Retinal pigment epithelial cell (primary cell): ENCODE measurements around the gene TNFAIP8.

ENCODE experiments used
- DNase-seq: peaks from one replicate; pipeline ENCODE4 v3.0.0-alpha.2; 2010; ENCODE audit warnings: low read depth
- H3K4me3 ChIP-seq: 2 replicates; pipeline ENCODE4 v1.5.1; 2011; ENCODE audit warnings: mild to moderate bottlenecking, low read length, control low read depth, moderate library complexity
- CTCF ChIP-seq: conservative IDR thresholded peaks from 2 replicates; pipeline ENCODE4 v1.5.1; 2011; ENCODE audit warnings: low read depth, low read length, control low read depth, inconsistent platforms

Gene TNFAIP8

GRCh38 chr5:119346394-119346793 lies 9.4 kb upstream of the TNFAIP8 start:
- TF ChIP-seq CTCF, result no peak
- no peak for DNase-seq
- H3K4me3 ChIP-seq, result no peak overlapping the region

- H3K4me3 ChIP-seq, result no peak overlapping the region
- no peak for DNase-seq
Observed at GRCh38 chr5:119347574-119347973, 8.2 kb upstream of the TNFAIP8 start.

GRCh38 chr5:119347991-119348390 lies 7.8 kb upstream of the TNFAIP8 start:
- no peak overlapping the region for H3K4me3 ChIP-seq
- no peak for DNase-seq
- TF ChIP-seq CTCF, result no peak

More at GRCh38 chr5:119347574-119347973, 8.2 kb upstream of the TNFAIP8 start:
- TF ChIP-seq CTCF, result no peak

GRCh38 chr5:119353213-119353612 lies 2.6 kb upstream of the TNFAIP8 start:
- no peak for DNase-seq
- no peak overlapping the region for H3K4me3 ChIP-seq
- no peak for TF ChIP-seq CTCF

- DNase-seq, result no peak
Observed at GRCh38 chr5:119353686-119354366, 2.0 kb upstream of the TNFAIP8 start.

GRCh38 chr5:119354537-119355243 lies 1.1 kb upstream of the TNFAIP8 start:
- no peak for TF ChIP-seq CTCF
- no peak for DNase-seq
- no peak overlapping the region for H3K4me3 ChIP-seq

More at GRCh38 chr5:119353686-119354366, 2.0 kb upstream of the TNFAIP8 start:
- TF ChIP-seq CTCF, result no peak
- no peak overlapping the region for H3K4me3 ChIP-seq

- H3K4me3 ChIP-seq, result peak overlapping the region; percentile 68
- no peak for DNase-seq
- no peak for TF ChIP-seq CTCF
Observed at GRCh38 chr5:119355244-119355638, 578 bp upstream of the TNFAIP8 start.
